NCI-H2171 (cell line): ENCODE results near the gene DNAH14.
A peak's percentile ranks its signal among the peaks of the same experiment; 100 is the strongest.
"Not testable (repeated sequence)": the region's sequence is repeated elsewhere in the genome, so short reads cannot be mapped to it uniquely, and the experiment has no call there.

ENCODE experiments used
- DNase-seq: peaks from one replicate; lab custom pipeline; 2025; lab: John Stamatoyannopoulos, UW

Gene DNAH14

GRCh38 chr1:225257081-225257480 lies 327.6 kb downstream of the DNAH14 start:
- no peak for DNase-seq

GRCh38 chr1:225258811-225259210 lies 329.3 kb downstream of the DNAH14 start:
- DNase-seq, result no peak

- no peak for DNase-seq
Observed at GRCh38 chr1:225259542-225259941, 330.1 kb downstream of the DNAH14 start.

GRCh38 chr1:225260319-225260718 lies 330.8 kb downstream of the DNAH14 start:
- DNase-seq, result no peak

GRCh38 chr1:225277445-225277844 lies 348.0 kb downstream of the DNAH14 start:
- no peak for DNase-seq

GRCh38 chr1:225280563-225280962 lies 351.1 kb downstream of the DNAH14 start:
- no peak for DNase-seq

- no peak for DNase-seq
Observed at GRCh38 chr1:225290244-225290643, 360.8 kb downstream of the DNAH14 start.

GRCh38 chr1:225299624-225300023 lies 370.1 kb downstream of the DNAH14 start:
- DNase-seq, result no peak

- DNase-seq, result no peak
Observed at GRCh38 chr1:225300381-225300780, 370.9 kb downstream of the DNAH14 start.

GRCh38 chr1:225304996-225305395 lies 375.5 kb downstream of the DNAH14 start:
- no peak for DNase-seq

GRCh38 chr1:225310544-225310943 lies 381.1 kb downstream of the DNAH14 start:
- DNase-seq, result not testable (repeated sequence)

GRCh38 chr1:225318706-225319575 lies 389.5 kb downstream of the DNAH14 start:
- peak; percentile 10 for DNase-seq

GRCh38 chr1:225319871-225320270 lies 390.4 kb downstream of the DNAH14 start:
- no peak for DNase-seq

- no peak for DNase-seq
Observed at GRCh38 chr1:225321784-225322183, 392.3 kb downstream of the DNAH14 start.

GRCh38 chr1:225329041-225329440 lies 399.6 kb downstream of the DNAH14 start:
- DNase-seq, result no peak

- DNase-seq, result not testable (repeated sequence)
Observed at GRCh38 chr1:225329996-225330395, 400.5 kb downstream of the DNAH14 start.

GRCh38 chr1:225332686-225333085 lies 403.2 kb downstream of the DNAH14 start:
- DNase-seq, result no peak

GRCh38 chr1:225335098-225335778 lies 405.8 kb downstream of the DNAH14 start:
- not testable (repeated sequence) for DNase-seq

GRCh38 chr1:225338545-225338944 lies 409.1 kb downstream of the DNAH14 start:
- DNase-seq, result no peak

- no peak for DNase-seq
Observed at GRCh38 chr1:225341642-225342041, 412.2 kb downstream of the DNAH14 start.

GRCh38 chr1:225342695-225343094 lies 413.2 kb downstream of the DNAH14 start:
- no peak for DNase-seq

GRCh38 chr1:225343618-225344017 lies 414.1 kb downstream of the DNAH14 start:
- peak; percentile 1 for DNase-seq

GRCh38 chr1:225347123-225347683 lies 417.7 kb downstream of the DNAH14 start:
- no peak for DNase-seq
